ENCODE data around the gene NRF1. TPM values are rescaled to one million over a fixed set of nuclear protein-coding genes. Genes with fewer than 3 reads are reported as not detected.

The NRF1 gene
- total RNA-seq, 1 donor from 2014 or later = 3.1 TPM

- Histone ChIP-seq H3K4me1 (no peaks in the 10 kb centered on the region), H3K27ac (no peak overlapping the region), H3K36me3 (no peaks in the 10 kb centered on the region), H3K27me3 (no peaks in the 10 kb centered on the region), H3K9me3 (no peaks in the 10 kb centered on the region), H3K4me3 (no peak overlapping the region)
- DNase-seq (ENCODE audit: low spot score in 2 of 2) = no peak
- intact Hi-C loops (cut with DNase I) = no loop called here
- TF ChIP-seq CTCF (IDR thresholded peaks at IDR 0.05) = no peak
Observed at GRCh38 chr7:129767120-129768015, 155.8 kb downstream of the NRF1 start.

- no peak overlapping the region for H3K4me3 ChIP-seq
- no peaks in the 10 kb centered on the region for H3K36me3 ChIP-seq
- H3K4me1 ChIP-seq = no peaks in the 10 kb centered on the region
- no peaks in the 10 kb centered on the region for H3K9me3 ChIP-seq
- no peak for TF ChIP-seq CTCF (IDR thresholded peaks at IDR 0.05)
- no peak overlapping the region for H3K27ac ChIP-seq
- intact Hi-C loops (cut with DNase I) = no loop called here
- no peak for DNase-seq (ENCODE audit: low spot score in 2 of 2)
- H3K27me3 ChIP-seq = no peaks in the 10 kb centered on the region
Observed at GRCh38 chr7:129768614-129769399, 157.3 kb downstream of the NRF1 start.

- no peaks in the 10 kb centered on the region for H3K36me3 ChIP-seq
- TF ChIP-seq CTCF (IDR thresholded peaks at IDR 0.05) = no peak
- intact Hi-C loops (cut with DNase I) = no loop called here
- no peak overlapping the region for H3K4me3 ChIP-seq
- H3K27me3 ChIP-seq = no peaks in the 10 kb centered on the region
- DNase-seq (ENCODE audit: low spot score in 2 of 2) = no peak
- H3K4me1 ChIP-seq = no peaks in the 10 kb centered on the region
- no peaks in the 10 kb centered on the region for H3K9me3 ChIP-seq
- no peak overlapping the region for H3K27ac ChIP-seq
Observed at GRCh38 chr7:129769400-129769774, 157.9 kb downstream of the NRF1 start.

- Histone ChIP-seq H3K4me3 (no peak overlapping the region), H3K27ac (no peak overlapping the region), H3K9me3 (no peaks in the 10 kb centered on the region), H3K36me3 (no peaks in the 10 kb centered on the region), H3K27me3 (no peaks in the 10 kb centered on the region), H3K4me1 (no peaks in the 10 kb centered on the region)
- intact Hi-C loops (cut with DNase I) = no loop called here
- TF ChIP-seq CTCF (IDR thresholded peaks at IDR 0.05) = no peak
- DNase-seq (ENCODE audit: low spot score in 2 of 2) = no peak
Observed at GRCh38 chr7:129769866-129770808, 158.6 kb downstream of the NRF1 start.

- TF ChIP-seq CTCF (IDR thresholded peaks at IDR 0.05) = no peak
- no peaks in the 10 kb centered on the region for H3K4me1 ChIP-seq
- H3K27ac ChIP-seq = no peak overlapping the region
- DNase-seq (ENCODE audit: low spot score in 2 of 2) = no peak
- no peaks in the 10 kb centered on the region for H3K36me3 ChIP-seq
- intact Hi-C loops (cut with DNase I) = no loop called here
- H3K9me3 ChIP-seq = no peaks in the 10 kb centered on the region
- H3K4me3 ChIP-seq = no peak overlapping the region
- no peaks in the 10 kb centered on the region for H3K27me3 ChIP-seq
Observed at GRCh38 chr7:129771201-129771927, 159.8 kb downstream of the NRF1 start.
